Measurements from ENCODE around the gene RPP21.
"Not testable (repeated sequence)": the region's sequence is repeated elsewhere in the genome, so short reads cannot be mapped to it uniquely, and the experiment has no call there.

RPP21 gene

DNA sequence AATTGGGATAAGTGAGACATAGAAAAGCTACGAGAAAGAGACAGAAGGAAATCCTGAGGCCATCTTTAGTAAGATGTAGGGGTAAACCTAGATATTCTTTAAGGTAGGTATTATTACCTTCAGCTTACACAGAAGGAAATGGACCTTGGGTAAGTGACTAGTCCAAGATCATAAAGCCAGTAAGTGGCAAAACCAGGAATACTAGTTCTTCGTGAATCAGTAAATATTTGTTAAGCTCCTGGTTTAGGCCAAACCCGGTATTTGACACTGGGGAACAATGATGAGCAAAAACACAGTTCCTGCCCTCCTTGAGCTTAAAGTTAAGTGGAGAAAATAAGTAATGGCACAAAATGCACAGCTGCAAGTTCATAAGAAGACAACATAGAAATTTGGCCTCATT, 13.0 kb upstream of the RPP21 start:
- no peak for DNase-seq

- no peak for DNase-seq
Observed at GRCh38 chr6:30334075-30334783, 10.7 kb upstream of the RPP21 start.

- no peak for DNase-seq
Observed at GRCh38 chr6:30340589-30341054, 4.3 kb upstream of the RPP21 start.

- no peak for DNase-seq
Observed at GRCh38 chr6:30341218-30341617, 3.7 kb upstream of the RPP21 start.

DNA sequence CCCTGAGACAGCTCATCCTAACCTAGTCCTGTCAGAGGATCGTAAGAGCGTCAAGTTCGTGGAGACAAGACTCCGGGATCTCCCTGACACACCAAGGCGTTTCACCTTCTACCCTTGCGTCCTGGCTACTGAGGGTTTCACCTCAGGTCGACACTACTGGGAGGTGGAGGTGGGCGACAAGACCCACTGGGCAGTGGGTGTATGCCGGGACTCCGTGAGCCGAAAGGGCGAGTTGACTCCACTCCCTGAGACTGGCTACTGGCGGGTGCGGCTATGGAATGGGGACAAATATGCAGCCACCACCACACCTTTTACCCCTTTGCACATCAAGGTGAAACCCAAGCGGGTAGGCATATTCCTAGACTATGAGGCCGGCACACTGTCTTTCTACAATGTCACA, 3.2 kb upstream of the RPP21 start:
- DNase-seq = no peak

DNA sequence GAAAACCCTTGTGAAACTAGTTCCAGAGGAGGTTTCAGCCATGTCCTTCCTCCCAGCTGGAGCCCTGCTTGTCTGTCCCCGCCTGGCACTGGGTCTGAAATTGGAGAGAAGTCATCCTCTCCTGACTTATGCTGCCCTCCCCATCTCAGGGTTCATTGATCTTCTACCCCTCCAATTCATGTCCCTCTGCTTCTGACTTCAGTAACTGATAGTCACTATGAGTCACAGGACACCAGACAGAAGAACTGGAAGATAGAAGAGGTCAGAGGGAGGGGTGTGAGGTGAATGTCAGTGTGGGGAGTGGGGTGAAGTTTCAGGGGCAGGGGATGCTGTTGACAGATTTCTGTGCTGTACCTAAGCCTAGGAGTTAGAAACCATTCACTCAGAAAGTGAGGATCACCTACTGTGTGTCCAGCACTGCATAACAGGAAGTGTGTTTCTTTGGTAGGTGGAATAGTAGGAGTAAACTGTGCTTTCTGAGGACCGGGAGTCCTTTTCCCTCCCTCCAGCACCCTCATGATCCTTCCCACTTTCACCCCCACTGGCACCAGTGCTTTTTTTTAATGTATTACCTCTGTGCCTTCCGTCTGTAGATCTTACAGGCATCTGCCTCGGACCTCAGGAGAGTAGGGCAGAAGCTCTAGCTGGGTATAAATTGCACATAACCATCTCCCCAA, 627 bp upstream of the RPP21 start:
- DNase-seq = no peak

- no peak for DNase-seq
Observed at GRCh38 chr6:30345852-30346251, 896 bp downstream of the RPP21 start.

- DNase-seq = no peak
Observed at GRCh38 chr6:30348957-30349356, 4.0 kb downstream of the RPP21 start.

DNA sequence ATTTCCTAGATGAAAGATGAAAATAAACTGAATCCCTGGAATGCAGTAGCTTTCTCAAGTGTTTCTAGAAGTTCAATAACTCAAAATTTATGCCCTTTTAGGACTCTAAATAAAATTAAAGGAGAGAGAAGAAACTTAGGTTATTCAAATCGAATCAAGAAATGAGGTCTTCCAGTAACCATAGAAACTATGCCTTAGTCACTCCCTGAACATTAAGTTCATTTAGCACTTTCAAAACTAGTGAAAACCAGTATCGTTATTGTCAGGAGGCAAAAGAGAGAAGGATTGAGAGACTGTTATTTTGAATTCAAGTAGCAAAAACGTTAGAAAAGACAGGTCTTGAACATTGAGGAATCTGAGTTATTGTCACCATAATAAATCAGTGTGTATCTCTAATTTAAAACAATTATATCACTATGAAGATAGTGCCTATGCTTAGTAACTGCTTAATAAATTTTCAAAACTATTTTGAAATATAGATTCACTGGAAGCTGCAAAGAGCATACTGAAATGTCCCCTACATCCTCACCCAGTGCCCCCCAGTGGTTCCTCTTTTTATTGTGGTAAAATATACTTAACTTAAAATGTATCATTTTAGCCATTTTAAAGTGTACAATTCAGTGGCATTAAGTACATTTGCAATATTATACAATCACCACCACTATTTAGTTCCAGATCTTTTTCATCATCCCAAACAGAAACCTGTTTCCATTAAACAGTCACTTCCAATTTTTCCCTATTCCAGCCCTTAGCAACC, 4.6 kb downstream of the RPP21 start:
- no peak for DNase-seq

DNA sequence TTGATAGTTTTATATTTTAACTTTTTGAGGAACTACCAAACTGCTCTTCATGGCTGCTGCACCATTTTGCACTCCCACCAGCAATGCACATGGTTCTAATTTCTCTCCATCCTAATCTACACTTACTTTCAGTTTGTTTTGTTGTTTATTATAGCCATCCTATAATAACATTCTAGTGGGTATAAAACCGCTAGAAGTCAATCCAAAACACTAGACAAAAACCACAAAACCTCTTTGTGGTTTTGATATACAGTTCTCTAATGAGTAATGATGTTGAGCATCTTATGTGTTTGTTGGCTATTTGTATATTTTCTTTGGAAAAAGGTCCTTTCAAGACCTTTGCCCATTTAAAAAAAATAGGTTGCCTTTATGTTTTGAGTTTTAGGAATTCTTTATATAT, 5.6 kb downstream of the RPP21 start:
- DNase-seq = no peak

- no peak for DNase-seq
Observed at GRCh38 chr6:30352550-30352949, 7.6 kb downstream of the RPP21 start.

GRCh38 chr6:30355281-30355680, 10.3 kb downstream of the RPP21 start:
- no peak for DNase-seq

- DNase-seq = no peak
Observed at GRCh38 chr6:30356536-30356935, 11.6 kb downstream of the RPP21 start.

GRCh38 chr6:30357678-30358540, 13.0 kb downstream of the RPP21 start:
- no peak for DNase-seq

GRCh38 chr6:30359276-30359675, 14.3 kb downstream of the RPP21 start:
- no peak for DNase-seq

- DNase-seq = no peak
Observed at GRCh38 chr6:30360139-30360538, 15.2 kb downstream of the RPP21 start.

DNA sequence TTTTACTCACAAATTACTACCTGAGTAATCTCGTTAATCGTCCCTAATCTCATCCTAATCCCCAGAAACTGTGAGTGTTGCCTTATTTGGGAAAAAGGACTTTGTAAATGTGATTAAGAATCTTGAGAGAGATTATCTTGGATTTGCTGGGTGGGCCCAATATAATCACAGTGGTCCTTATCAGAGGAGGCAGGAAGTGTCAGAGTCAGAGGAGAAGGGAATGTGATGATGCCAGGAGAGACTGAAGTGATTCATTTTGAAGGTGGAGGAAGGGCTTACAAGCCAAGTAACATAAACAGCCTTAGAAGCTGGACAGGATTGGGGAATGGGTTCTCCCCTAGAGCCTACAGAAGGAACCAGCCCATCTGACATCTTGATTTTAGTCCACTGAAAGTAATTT, 16.7 kb downstream of the RPP21 start:
- no peak for DNase-seq

DNA sequence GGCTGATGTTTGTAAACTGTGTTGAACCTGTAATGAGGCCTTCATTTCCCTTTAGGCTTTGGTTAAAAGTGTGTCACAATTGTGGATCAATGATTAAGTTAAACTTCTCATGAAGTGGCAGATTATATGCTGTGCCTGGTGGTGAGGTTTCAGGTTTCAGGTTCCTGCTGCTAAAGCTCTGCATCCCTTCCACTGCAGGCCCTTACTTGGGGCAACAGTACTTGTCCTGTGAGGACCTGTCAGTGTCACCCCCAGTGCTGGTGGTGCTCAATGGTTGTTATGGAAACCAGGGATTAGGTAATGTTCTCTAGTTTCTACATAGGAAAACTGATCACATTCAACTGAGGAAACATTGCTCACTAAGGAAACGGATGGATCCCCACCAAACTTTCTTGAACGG, 18.5 kb downstream of the RPP21 start:
- no peak for DNase-seq

DNA sequence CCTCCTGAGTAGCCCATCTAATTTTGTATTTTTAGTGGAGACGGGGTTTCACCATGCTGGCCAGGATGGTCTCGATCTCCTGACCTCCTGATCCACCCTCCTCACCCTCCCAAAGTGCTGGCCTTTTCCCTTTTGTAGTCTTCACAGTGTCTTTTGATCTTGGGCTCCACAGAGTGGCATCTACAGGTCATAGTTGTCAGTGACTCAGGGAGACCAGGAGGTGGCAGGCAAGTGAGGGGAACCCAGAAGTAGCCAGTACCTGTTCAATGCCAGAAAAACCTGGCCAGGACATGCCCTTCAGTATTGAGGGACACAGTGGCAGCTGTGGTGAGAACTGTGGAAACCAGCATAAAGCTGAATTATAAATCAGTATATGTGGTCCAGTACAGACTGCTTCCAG, 19.6 kb downstream of the RPP21 start:
- DNase-seq = no peak

- DNase-seq = not testable (repeated sequence)
Observed at GRCh38 chr6:30369280-30369679, 24.3 kb downstream of the RPP21 start.

DNA sequence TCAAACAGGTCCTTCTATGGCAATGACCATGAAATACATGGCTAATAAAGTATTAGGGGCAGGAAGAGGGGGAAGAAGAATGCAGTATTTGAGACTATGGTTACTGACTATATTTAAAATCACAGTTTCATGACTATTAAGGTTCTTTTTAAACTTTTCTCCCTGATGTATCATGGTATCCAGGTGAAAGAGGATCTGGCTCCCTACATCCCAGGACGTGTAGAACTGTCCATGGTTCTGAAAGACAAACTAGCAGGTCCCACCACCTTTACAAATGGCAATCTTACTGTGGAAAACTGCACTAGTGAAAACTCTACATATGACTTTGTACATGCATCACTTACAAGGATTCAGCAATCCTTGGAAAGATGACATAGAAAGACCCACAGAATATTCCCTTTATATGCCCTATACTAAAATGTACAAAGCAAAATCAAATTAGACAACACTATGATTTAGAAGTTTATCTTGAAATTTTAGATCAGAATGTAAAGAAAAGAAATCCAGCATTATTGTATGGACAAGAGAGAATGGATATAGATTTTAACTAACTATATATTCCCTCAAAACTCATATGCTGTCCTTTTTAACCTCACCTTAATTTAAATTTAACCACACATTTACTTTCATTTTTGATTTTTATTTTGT, 33.5 kb downstream of the RPP21 start:
- no peak for DNase-seq

DNA sequence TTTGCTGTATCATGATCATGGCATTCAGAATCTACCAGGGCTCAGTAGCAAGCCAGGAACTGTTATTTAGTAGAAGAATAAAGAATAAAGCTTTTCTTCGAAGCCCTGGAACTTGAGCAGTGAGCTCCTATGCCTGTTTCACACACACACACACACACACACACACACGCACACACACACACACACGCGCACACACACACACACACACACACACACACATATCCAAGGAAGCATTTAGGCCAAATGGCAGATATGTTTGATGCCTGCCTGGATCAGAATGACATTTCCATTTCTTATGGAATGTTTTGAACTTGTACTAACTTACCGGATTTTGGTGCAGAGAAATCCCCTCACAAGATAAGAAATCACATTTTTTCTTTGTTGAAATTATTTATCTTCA, 35.5 kb downstream of the RPP21 start:
- no peak for DNase-seq
